MM.1S (cell line): Measurements from ENCODE around the gene MTMR2.

Source experiments
- EZH2phosphoT487 ChIP-seq: fragments of 300-600 bp; sonication (generic); IDR thresholded peaks from 2 replicates; pipeline ENCODE4 v1.6.1; 2018; ENCODE audit warnings: antibody characterized with exemption, low read length
- TF ChIP-seq, protein P1 (sequence below): fragments of 300-600 bp; sonication (generic); IDR thresholded peaks from 2 replicates; pipeline ENCODE4 v1.5.1; 2016; ENCODE audit warnings: antibody characterized with exemption, low read length, mixed read lengths

DNA sequence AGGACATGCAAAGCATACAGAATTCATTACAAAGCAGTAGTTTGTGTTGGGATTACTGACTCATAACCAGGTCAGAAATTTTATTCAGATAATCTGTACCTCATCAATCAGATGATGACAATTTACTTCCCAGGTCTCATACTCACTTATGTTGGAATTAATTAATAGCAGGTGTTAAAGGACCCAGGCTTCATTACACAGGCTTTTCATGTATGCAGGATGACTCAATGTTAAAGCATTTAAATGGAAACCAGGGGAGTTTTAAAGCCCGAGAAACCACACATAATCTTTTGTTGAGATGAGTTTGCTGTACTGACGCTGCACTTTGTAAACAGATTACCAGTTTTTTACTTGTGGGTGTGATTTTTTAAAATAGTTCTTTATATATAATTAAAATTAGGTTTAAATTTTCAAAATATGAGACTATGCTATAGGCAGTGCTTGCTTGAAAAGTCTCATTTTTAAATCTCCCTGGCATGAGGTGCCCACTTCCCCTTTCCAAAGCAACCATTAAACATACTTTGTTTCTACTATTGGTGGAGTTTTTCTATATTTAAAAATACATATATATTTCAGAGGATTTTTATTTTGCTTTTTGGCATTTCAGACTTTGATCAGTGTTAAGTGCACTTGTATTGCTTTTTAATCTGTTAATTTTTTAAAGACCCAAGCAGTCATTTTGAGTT lies 92.6 kb downstream of the MTMR2 start:
- TF ChIP-seq, protein P1, sequence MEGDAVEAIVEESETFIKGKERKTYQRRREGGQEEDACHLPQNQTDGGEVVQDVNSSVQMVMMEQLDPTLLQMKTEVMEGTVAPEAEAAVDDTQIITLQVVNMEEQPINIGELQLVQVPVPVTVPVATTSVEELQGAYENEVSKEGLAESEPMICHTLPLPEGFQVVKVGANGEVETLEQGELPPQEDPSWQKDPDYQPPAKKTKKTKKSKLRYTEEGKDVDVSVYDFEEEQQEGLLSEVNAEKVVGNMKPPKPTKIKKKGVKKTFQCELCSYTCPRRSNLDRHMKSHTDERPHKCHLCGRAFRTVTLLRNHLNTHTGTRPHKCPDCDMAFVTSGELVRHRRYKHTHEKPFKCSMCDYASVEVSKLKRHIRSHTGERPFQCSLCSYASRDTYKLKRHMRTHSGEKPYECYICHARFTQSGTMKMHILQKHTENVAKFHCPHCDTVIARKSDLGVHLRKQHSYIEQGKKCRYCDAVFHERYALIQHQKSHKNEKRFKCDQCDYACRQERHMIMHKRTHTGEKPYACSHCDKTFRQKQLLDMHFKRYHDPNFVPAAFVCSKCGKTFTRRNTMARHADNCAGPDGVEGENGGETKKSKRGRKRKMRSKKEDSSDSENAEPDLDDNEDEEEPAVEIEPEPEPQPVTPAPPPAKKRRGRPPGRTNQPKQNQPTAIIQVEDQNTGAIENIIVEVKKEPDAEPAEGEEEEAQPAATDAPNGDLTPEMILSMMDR, result no peak
- TF ChIP-seq EZH2phosphoT487, result no peak
